GM23338 (cell line): ENCODE results near the gene CDKN1C.

ENCODE experiments used
- CREB1 ChIP-seq: fragments of 250-450 bp; sonication (Bioruptor Pico); IDR thresholded peaks from 2 replicates; pipeline ENCODE4 v1.5.0; 2020; ENCODE audit warnings: low read depth, mild to moderate bottlenecking, moderate library complexity
- CTCF ChIP-seq, 2 experiments: fragments of 200-600 bp in 1 of 2; sonication (generic) in 1 of 2; conservative IDR thresholded peaks; 2 replicates each; pipeline versions ENCODE4 v1.5.1 to v1.6.1; 2016 to 2017; ENCODE audit warnings: antibody characterized with exemption in 2 of 2, low read depth in 2 of 2, mild to moderate bottlenecking in 2 of 2, moderate library complexity in 1 of 2
- EZH2 ChIP-seq: fragments of 200-600 bp; sonication (generic); IDR thresholded peaks from one replicate; pipeline ENCODE4 v1.8.0; 2017; ENCODE audit warnings: antibody characterized with exemption, mild to moderate bottlenecking, low read depth; ENCODE audit not compliant: unreplicated experiment
- EZH2phosphoT487 ChIP-seq: fragments of 200-600 bp; sonication (generic); IDR thresholded peaks from one replicate; pipeline ENCODE4 v1.8.1; 2018; ENCODE audit warnings: antibody characterized with exemption; ENCODE audit not compliant: unreplicated experiment
- JUNB ChIP-seq: IDR thresholded peaks from one replicate; pipeline ENCODE4 v1.6.1; 2016; ENCODE audit warnings: antibody characterized with exemption; ENCODE audit not compliant: unreplicated experiment
- NANOG ChIP-seq: IDR thresholded peaks from 2 replicates; pipeline ENCODE4 v1.6.1; 2016; ENCODE audit warnings: antibody characterized with exemption, borderline replicate concordance
- POLR2AphosphoS5 ChIP-seq: IDR thresholded peaks from 2 replicates; pipeline ENCODE4 v1.6.1; 2016; ENCODE audit warnings: antibody characterized with exemption, low read depth
- REST ChIP-seq: IDR thresholded peaks from one replicate; pipeline ENCODE4 v1.6.1; 2018; ENCODE audit warnings: antibody characterized with exemption; ENCODE audit not compliant: unreplicated experiment
- STAT1 ChIP-seq: IDR thresholded peaks from one replicate; pipeline ENCODE4 v1.6.1; 2016; ENCODE audit warnings: antibody characterized with exemption; ENCODE audit not compliant: unreplicated experiment
- ZNF114 ChIP-seq: fragments of 250-450 bp; sonication (Bioruptor Pico); IDR thresholded peaks from 2 replicates; pipeline ENCODE4 v1.5.0; 2020; ENCODE audit warnings: mild to moderate bottlenecking, moderate library complexity
- ZNF331 ChIP-seq: fragments of 250-450 bp; sonication (Bioruptor Pico); IDR thresholded peaks from 2 replicates; pipeline ENCODE4 v1.5.0; 2020; ENCODE audit warnings: low read depth, mild to moderate bottlenecking, moderate library complexity
- TF ChIP-seq, protein P1 (sequence below): IDR thresholded peaks from 2 replicates; pipeline ENCODE4 v1.6.1; 2016; ENCODE audit warnings: antibody characterized with exemption
- TF ChIP-seq, protein P2 (sequence below): fragments of 250-450 bp; sonication (Bioruptor Pico); IDR thresholded peaks from 2 replicates; pipeline ENCODE4 v1.5.0; 2020; ENCODE audit warnings: mild to moderate bottlenecking, moderate library complexity

DNA sequence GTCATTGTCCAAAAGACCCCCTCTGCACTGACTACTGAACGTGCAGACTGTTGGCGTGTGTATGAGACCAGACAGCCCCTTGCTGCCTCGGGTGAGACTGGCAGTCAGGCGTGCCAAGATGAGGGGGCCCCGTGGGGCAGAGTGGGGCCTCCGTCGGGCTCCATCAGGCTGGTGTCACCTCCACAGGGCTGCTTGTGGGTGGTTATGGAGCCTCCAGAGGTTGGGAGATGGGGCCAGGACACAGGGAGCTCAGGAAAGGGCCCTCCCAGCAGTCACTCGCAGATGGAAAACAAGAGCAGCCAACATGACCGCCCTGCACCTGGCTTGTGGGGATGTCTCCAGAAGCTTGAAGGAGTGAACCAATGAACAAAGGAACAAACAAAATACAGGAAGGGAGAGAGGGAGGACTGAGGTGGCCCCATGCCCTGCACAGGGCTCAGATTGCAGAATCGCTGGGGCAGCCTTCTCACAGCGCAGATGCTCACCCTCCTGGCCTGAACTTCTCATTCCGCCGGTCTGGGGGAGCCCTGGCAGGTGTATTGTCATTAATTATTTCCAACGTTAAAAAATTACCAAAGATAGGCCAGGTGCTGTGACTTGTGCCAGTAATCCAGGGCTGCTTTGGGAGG lies 49.1 kb upstream of the CDKN1C start:
- no peak for TF ChIP-seq CTCF (conservative IDR thresholded peaks at IDR 0.05; ENCODE audit: low read depth in 2 of 2)
- no peak for TF ChIP-seq POLR2AphosphoS5
- TF ChIP-seq REST = no peak
- TF ChIP-seq JUNB = no peak
- no peak for TF ChIP-seq ZNF114
- no peak for TF ChIP-seq EZH2phosphoT487
- TF ChIP-seq EZH2 = no peak
- no peak for TF ChIP-seq ZNF331 (CRISPR knock-in tag)
- TF ChIP-seq, protein P1, sequence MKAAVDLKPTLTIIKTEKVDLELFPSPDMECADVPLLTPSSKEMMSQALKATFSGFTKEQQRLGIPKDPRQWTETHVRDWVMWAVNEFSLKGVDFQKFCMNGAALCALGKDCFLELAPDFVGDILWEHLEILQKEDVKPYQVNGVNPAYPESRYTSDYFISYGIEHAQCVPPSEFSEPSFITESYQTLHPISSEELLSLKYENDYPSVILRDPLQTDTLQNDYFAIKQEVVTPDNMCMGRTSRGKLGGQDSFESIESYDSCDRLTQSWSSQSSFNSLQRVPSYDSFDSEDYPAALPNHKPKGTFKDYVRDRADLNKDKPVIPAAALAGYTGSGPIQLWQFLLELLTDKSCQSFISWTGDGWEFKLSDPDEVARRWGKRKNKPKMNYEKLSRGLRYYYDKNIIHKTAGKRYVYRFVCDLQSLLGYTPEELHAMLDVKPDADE = no peak
- TF ChIP-seq NANOG = no peak
- TF ChIP-seq CREB1 (CRISPR knock-in tag) = no peak
- TF ChIP-seq STAT1 = no peak
- TF ChIP-seq, protein P2, sequence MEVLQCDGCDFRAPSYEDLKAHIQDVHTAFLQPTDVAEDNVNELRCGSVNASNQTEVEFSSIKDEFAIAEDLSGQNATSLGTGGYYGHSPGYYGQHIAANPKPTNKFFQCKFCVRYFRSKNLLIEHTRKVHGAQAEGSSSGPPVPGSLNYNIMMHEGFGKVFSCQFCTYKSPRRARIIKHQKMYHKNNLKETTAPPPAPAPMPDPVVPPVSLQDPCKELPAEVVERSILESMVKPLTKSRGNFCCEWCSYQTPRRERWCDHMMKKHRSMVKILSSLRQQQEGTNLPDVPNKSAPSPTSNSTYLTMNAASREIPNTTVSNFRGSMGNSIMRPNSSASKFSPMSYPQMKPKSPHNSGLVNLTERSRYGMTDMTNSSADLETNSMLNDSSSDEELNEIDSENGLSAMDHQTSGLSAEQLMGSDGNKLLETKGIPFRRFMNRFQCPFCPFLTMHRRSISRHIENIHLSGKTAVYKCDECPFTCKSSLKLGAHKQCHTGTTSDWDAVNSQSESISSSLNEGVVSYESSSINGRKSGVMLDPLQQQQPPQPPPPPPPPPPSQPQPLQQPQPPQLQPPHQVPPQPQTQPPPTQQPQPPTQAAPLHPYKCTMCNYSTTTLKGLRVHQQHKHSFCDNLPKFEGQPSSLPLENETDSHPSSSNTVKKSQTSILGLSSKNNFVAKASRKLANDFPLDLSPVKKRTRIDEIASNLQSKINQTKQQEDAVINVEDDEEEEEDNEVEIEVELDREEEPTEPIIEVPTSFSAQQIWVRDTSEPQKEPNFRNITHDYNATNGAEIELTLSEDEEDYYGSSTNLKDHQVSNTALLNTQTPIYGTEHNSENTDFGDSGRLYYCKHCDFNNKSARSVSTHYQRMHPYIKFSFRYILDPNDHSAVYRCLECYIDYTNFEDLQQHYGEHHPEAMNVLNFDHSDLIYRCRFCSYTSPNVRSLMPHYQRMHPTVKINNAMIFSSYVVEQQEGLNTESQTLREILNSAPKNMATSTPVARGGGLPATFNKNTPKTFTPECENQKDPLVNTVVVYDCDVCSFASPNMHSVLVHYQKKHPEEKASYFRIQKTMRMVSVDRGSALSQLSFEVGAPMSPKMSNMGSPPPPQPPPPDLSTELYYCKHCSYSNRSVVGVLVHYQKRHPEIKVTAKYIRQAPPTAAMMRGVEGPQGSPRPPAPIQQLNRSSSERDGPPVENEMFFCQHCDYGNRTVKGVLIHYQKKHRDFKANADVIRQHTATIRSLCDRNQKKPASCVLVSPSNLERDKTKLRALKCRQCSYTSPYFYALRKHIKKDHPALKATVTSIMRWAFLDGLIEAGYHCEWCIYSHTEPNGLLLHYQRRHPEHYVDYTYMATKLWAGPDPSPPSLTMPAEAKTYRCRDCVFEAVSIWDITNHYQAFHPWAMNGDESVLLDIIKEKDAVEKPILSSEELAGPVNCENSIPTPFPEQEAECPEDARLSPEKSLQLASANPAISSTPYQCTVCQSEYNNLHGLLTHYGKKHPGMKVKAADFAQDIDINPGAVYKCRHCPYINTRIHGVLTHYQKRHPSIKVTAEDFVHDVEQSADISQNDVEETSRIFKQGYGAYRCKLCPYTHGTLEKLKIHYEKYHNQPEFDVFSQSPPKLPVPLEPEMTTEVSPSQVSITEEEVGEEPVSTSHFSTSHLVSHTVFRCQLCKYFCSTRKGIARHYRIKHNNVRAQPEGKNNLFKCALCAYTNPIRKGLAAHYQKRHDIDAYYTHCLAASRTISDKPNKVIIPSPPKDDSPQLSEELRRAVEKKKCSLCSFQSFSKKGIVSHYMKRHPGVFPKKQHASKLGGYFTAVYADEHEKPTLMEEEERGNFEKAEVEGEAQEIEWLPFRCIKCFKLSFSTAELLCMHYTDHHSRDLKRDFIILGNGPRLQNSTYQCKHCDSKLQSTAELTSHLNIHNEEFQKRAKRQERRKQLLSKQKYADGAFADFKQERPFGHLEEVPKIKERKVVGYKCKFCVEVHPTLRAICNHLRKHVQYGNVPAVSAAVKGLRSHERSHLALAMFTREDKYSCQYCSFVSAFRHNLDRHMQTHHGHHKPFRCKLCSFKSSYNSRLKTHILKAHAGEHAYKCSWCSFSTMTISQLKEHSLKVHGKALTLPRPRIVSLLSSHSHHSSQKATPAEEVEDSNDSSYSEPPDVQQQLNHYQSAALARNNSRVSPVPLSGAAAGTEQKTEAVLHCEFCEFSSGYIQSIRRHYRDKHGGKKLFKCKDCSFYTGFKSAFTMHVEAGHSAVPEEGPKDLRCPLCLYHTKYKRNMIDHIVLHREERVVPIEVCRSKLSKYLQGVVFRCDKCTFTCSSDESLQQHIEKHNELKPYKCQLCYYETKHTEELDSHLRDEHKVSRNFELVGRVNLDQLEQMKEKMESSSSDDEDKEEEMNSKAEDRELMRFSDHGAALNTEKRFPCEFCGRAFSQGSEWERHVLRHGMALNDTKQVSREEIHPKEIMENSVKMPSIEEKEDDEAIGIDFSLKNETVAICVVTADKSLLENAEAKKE (CRISPR knock-in tag) = no peak
